ENCODE data around the gene CNGB1. TPM values are rescaled to one million over a fixed set of nuclear protein-coding genes. Genes with fewer than 3 reads are reported as not detected.

The CNGB1 gene
- total and polyA plus RNA-seq, 2 of the 13 experiments (the other 11 are each of a cell fraction or from before 2014, with no cell fraction given) = 0.02 to 0.15 TPM

DNA sequence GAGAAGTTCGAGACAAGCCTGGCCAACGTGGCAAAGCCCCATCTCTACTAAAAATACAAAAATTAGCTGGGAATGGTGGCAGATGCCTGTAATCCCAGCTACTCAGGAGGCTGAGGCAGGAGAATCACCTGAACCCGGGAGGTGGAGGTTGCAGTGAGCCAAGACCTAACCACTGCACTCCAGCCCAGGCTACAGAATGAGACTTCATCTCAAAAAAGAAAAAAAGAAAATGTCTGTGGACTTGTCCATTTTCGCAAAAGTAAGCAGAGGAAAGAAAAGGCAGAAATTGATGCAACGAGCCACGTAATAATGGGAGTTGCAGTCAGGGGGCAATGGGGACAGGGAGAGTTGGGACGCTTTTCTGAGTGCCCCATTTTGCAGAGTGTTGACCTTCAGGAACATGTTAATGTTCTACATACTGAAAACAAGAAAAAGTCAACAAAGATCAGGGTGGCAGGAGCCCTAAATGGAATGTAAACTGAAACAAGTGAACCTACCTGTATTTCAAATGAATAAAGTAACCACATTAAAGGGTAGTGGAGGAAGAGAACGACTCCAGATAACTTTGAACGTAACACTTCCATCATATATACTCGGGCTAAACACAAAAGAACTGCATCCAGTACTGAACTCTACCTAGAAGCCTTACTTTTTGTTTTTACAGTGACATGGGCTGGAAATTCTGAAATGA lies 76.4 kb downstream of the CNGB1 start (continued):
- TF ChIP-seq, protein P1, sequence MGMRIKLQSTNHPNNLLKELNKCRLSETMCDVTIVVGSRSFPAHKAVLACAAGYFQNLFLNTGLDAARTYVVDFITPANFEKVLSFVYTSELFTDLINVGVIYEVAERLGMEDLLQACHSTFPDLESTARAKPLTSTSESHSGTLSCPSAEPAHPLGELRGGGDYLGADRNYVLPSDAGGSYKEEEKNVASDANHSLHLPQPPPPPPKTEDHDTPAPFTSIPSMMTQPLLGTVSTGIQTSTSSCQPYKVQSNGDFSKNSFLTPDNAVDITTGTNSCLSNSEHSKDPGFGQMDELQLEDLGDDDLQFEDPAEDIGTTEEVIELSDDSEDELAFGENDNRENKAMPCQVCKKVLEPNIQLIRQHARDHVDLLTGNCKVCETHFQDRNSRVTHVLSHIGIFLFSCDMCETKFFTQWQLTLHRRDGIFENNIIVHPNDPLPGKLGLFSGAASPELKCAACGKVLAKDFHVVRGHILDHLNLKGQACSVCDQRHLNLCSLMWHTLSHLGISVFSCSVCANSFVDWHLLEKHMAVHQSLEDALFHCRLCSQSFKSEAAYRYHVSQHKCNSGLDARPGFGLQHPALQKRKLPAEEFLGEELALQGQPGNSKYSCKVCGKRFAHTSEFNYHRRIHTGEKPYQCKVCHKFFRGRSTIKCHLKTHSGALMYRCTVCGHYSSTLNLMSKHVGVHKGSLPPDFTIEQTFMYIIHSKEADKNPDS (CRISPR knock-in tag; IDR thresholded peaks at IDR 0.05) = 0 out of 2 replicates have a peak, but pooled peaks have one; percentile 27
- no peak; the same call in none of the 2 replicates for TF ChIP-seq DMAP1 (CRISPR knock-in tag; IDR thresholded peaks at IDR 0.05)
- peak; percentile 98 for TF ChIP-seq FOXJ3 (CRISPR knock-in tag; IDR thresholded peaks at IDR 0.05; ENCODE audit: borderline replicate concordance)
- TF ChIP-seq RARA (CRISPR knock-in tag; IDR thresholded peaks at IDR 0.05) = peak; percentile 95
- no peak; the same call in 1 of the 2 replicates for TF ChIP-seq PHF20 (CRISPR knock-in tag; IDR thresholded peaks at IDR 0.05)
- peak; percentile 50; the same call in 1 of the 2 replicates for TF ChIP-seq POLR2AphosphoS5 (IDR thresholded peaks at IDR 0.05; ENCODE audit: low read depth, low read length)
- TF ChIP-seq SRSF1 (optimal IDR thresholded peaks at IDR 0.05; ENCODE audit: low read depth, low read length) = no peak
- TF ChIP-seq ZNF564 (CRISPR knock-in tag; IDR thresholded peaks at IDR 0.05) = peak; percentile 21; the same call in 1 of the 2 replicates
- no peak; the same call in 1 of the 2 replicates for TF ChIP-seq ZNF292 (CRISPR knock-in tag; IDR thresholded peaks at IDR 0.05; ENCODE audit: borderline replicate concordance, low read depth)
- no peak for TF ChIP-seq ZNF230 (CRISPR knock-in tag; IDR thresholded peaks at IDR 0.05)
- TF ChIP-seq ZMYM2 (CRISPR knock-in tag; IDR thresholded peaks at IDR 0.05) = 0 out of 2 replicates have a peak, but pooled peaks have one; percentile 33
- TF ChIP-seq, protein P2, sequence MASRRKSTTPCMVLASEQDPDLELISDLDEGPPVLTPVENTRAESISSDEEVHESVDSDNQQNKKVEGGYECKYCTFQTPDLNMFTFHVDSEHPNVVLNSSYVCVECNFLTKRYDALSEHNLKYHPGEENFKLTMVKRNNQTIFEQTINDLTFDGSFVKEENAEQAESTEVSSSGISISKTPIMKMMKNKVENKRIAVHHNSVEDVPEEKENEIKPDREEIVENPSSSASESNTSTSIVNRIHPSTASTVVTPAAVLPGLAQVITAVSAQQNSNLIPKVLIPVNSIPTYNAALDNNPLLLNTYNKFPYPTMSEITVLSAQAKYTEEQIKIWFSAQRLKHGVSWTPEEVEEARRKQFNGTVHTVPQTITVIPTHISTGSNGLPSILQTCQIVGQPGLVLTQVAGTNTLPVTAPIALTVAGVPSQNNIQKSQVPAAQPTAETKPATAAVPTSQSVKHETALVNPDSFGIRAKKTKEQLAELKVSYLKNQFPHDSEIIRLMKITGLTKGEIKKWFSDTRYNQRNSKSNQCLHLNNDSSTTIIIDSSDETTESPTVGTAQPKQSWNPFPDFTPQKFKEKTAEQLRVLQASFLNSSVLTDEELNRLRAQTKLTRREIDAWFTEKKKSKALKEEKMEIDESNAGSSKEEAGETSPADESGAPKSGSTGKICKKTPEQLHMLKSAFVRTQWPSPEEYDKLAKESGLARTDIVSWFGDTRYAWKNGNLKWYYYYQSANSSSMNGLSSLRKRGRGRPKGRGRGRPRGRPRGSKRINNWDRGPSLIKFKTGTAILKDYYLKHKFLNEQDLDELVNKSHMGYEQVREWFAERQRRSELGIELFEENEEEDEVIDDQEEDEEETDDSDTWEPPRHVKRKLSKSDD (CRISPR knock-in tag; IDR thresholded peaks at IDR 0.05; ENCODE audit: low read depth) = peak; percentile 1; the same call in 1 of the 2 replicates
- TF ChIP-seq ZFYVE20 (CRISPR knock-in tag; IDR thresholded peaks at IDR 0.05; ENCODE audit: borderline replicate concordance, low read depth) = no peak
- peak; percentile 96 for TF ChIP-seq RCOR2 (CRISPR knock-in tag; IDR thresholded peaks at IDR 0.05)
- TF ChIP-seq SRF (IDR thresholded peaks at IDR 0.05; ENCODE audit: low read depth, low read length) = peak; percentile 82
- TF ChIP-seq MXD4 (CRISPR knock-in tag; IDR thresholded peaks at IDR 0.05) = peak; percentile 25; the same call in 1 of the 2 replicates
- TF ChIP-seq PPARG (CRISPR knock-in tag; conservative IDR thresholded peaks at IDR 0.05) = peak; percentile 90
- peak; percentile 62 for TF ChIP-seq REL (CRISPR knock-in tag; conservative IDR thresholded peaks at IDR 0.05)
- no peak; the same call in 1 of the 2 replicates for TF ChIP-seq ZMYM3 (CRISPR knock-in tag; IDR thresholded peaks at IDR 0.05)
- 0 out of 2 replicates have a peak, but pooled peaks have one; percentile 12 for TF ChIP-seq ZC3H4 (CRISPR knock-in tag; IDR thresholded peaks at IDR 0.05; ENCODE audit: borderline replicate concordance)
- no peak for TF ChIP-seq ZNF850 (CRISPR knock-in tag; conservative IDR thresholded peaks at IDR 0.05)

Measured in HepG2 (cell line).